Measurements from ENCODE around the gene LRRC34. TPM values are rescaled to one million over a fixed set of nuclear protein-coding genes. Genes with fewer than 3 reads are reported as not detected.

The LRRC34 gene
- total and polyA plus RNA-seq, 9 of the 15 experiments (the other 6 are each of a cell fraction or from before 2014, with no cell fraction given): 0.17 to 0.30 TPM; not detected in 7

DNA sequence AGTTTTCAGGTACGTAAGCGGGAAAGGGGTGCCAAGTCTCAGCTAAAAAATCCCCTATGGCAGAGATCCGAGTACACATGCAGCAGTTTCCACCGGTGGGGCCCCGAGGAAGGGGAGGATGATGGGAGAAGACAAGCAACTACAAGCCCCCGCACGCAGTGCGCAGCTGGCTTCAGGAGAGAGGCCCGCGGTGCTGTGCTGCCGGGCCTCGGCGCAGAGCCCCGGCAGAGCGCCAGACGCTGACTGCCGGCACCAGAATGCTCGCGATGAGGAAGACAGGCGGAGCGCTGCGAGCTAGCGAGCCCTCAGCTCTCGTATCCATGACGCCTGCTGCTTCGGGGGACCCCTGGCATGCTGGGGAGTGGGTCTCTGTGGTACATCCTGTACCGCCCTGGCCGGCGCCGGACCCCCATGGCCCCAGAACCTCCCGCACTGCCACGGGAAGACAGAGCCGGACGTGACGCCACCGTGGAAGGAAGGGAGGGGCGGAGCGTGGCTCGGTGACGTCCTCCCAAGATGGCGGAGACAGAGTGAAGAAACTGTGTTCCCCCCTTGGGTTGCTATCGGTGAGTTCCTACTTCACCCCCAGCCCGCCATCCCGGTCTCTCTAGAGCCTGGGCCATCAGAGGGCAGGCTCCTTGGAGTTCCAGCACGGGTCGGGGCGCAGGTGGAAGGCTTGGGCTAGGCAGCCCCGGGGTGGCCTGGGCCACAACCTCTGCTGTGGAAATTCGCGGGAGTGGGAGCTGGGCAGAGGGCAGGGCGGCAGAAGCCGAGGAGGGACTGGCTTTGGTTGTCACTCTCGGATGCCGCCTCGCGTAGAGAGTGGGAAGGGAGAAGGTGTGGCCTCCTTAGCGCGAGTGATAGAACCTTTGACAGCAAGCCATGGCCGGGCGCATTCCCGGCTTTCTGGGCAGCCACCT is 39.5 kb downstream of the LRRC34 start, which contains the start of gene MYNN (continued):
- TF ChIP-seq BDP1 (IDR thresholded peaks at IDR 0.05; ENCODE audit: insufficient read depth, insufficient read length) (no peak), ZNF75A (CRISPR knock-in tag; IDR thresholded peaks at IDR 0.05) (no peak), PHF20 (IDR thresholded peaks at IDR 0.05; ENCODE audit: partially characterized antibody) (peak; percentile 82), ESRRA (IDR thresholded peaks at IDR 0.05; ENCODE audit: borderline replicate concordance, low read depth) (peak; percentile 46; the same call in 1 of the 2 replicates), SMAD2 (IDR thresholded peaks at IDR 0.05; ENCODE audit: low read depth, low read length) (no peak), PTTG1 (tag; IDR thresholded peaks at IDR 0.05; ENCODE audit: low read depth) (no peak), TCF3 (CRISPR knock-in tag; IDR thresholded peaks at IDR 0.05) (no peak), ZNF143 (CRISPR knock-in tag; IDR thresholded peaks at IDR 0.05) (no peak), ZNF140 (CRISPR knock-in tag; IDR thresholded peaks at IDR 0.05) (no peak), CC2D1A (IDR thresholded peaks at IDR 0.05) (peak; percentile 23; the same call in 1 of the 2 replicates), MTA1 (IDR thresholded peaks at IDR 0.05; ENCODE audit: borderline replicate concordance) (no peak), ZNF589 (CRISPR knock-in tag; IDR thresholded peaks at IDR 0.05; ENCODE audit: low read depth) (no peak), TEAD2 (tag; IDR thresholded peaks at IDR 0.05) (no peak), SIX5 (IDR thresholded peaks at IDR 0.05; ENCODE audit: borderline replicate concordance in 1 of 2, insufficient read depth in 1 of 2, low read depth in 1 of 2, low read length in 2 of 2) (no peak), DPF2 (IDR thresholded peaks at IDR 0.05) (peak; percentile 22; the same call in 1 of the 2 replicates)
- TF ChIP-seq, protein P1, sequence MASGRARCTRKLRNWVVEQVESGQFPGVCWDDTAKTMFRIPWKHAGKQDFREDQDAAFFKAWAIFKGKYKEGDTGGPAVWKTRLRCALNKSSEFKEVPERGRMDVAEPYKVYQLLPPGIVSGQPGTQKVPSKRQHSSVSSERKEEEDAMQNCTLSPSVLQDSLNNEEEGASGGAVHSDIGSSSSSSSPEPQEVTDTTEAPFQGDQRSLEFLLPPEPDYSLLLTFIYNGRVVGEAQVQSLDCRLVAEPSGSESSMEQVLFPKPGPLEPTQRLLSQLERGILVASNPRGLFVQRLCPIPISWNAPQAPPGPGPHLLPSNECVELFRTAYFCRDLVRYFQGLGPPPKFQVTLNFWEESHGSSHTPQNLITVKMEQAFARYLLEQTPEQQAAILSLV (tag; IDR thresholded peaks at IDR 0.05): no peak
- TF ChIP-seq, protein P2, sequence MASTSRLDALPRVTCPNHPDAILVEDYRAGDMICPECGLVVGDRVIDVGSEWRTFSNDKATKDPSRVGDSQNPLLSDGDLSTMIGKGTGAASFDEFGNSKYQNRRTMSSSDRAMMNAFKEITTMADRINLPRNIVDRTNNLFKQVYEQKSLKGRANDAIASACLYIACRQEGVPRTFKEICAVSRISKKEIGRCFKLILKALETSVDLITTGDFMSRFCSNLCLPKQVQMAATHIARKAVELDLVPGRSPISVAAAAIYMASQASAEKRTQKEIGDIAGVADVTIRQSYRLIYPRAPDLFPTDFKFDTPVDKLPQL (IDR thresholded peaks at IDR 0.05; ENCODE audit: extremely low read depth, insufficient read length): no peak
- TF ChIP-seq, protein P3, sequence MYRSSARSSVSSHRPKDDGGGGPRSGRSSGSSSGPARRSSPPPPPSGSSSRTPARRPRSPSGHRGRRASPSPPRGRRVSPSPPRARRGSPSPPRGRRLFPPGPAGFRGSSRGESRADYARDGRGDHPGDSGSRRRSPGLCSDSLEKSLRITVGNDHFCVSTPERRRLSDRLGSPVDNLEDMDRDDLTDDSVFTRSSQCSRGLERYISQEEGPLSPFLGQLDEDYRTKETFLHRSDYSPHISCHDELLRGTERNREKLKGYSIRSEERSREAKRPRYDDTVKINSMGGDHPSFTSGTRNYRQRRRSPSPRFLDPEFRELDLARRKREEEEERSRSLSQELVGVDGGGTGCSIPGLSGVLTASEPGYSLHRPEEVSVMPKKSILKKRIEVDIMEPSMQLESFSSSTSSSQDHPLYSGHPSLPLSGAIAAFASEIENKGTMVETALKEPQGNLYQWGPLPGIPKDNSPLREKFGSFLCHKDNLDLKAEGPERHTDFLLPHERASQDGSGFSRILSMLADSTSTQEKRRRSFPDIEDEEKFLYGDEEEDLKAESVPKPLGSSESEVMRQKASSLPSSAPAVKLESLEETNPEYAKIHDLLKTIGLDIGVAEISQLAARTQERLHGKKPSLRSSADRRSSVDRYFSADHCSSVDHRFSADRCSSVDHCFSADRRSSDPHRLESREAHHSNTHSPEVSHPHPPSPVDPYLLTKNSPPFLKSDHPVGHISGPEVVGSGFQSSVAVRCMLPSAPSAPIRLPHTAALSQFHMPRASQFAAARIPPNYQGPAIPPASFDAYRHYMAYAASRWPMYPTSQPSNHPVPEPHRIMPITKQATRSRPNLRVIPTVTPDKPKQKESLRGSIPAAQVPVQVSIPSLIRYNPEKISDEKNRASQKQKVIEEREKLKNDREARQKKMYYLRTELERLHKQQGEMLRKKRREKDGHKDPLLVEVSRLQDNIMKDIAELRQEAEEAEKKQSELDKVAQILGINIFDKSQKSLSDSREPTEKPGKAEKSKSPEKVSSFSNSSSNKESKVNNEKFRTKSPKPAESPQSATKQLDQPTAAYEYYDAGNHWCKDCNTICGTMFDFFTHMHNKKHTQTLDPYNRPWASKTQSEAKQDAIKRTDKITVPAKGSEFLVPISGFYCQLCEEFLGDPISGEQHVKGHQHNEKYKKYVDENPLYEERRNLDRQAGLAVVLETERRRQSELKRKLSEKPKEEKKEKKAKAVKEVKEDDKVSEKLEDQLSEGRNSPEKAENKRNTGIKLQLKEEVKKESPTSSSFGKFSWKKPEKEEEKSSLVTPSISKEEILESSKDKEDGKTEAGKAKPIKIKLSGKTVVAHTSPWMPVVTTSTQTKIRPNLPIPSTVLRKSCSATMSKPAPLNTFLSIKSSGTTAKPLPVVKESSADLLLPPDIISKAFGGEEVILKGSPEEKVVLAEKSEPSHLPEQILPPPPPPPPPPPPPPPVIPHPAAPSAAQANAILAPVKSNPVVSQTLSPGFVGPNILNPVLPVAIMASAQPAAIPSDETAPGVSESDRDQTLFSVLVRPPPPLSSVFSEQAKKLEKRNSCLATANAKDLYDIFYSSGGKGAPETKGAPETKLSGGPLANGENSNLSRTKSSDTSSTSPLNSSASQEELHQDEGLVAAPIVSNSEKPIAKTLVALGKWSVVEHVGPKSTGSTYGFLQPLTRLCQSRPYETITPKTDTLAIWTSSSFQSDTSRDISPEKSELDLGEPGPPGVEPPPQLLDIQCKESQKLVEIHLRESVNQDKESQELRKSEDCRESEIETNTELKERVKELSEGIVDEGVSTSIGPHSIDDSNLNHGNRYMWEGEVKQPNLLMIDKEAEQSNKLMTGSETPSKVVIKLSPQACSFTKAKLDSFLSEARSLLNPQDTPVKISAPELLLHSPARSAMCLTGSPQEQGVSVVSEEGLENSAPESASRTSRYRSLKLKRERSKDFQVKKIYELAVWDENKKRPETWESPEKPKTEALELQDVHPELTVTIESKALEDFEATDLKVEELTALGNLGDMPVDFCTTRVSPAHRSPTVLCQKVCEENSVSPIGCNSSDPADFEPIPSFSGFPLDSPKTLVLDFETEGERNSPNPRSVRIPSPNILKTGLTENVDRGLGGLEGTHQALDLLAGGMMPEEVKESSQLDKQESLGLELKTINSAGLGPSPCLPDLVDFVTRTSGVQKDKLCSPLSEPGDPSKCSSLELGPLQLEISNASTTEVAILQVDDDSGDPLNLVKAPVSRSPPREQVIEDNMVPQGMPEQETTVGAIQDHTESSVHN (IDR thresholded peaks at IDR 0.05; ENCODE audit: borderline replicate concordance in 1 of 2, low read depth in 1 of 2): 0 out of 4 replicates have a peak, but pooled peaks of 1 of the 2 experiments have one; percentile 13
